IPS-NIHi7 (cell line): ENCODE results near the gene DSE.

Experiments
- DNase-seq: peaks from one replicate; pipeline ENCODE4 v3.0.0; 2012; ENCODE audit warnings: mixed read lengths; ENCODE audit errors: extremely low spot score

The DSE gene

DNA sequence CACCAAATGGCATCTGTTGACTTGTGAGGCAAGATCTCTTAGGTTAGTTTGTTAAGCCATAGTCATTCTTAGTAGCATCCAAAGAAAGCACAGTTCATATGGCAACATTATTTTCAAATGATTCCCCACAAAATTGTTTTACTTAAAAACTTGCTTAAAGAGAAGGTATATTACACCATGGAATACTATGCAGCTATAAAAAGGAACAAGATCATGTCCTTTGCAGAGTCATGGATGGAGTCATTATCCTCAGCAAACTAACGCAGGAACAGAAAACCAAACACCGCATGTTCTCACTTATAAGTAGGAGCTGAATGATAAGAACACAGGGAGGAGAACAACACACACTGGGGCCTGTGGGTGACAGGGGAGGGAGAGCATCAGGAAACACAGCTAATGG, 10.9 kb upstream of the DSE start:
- no peak for DNase-seq

DNA sequence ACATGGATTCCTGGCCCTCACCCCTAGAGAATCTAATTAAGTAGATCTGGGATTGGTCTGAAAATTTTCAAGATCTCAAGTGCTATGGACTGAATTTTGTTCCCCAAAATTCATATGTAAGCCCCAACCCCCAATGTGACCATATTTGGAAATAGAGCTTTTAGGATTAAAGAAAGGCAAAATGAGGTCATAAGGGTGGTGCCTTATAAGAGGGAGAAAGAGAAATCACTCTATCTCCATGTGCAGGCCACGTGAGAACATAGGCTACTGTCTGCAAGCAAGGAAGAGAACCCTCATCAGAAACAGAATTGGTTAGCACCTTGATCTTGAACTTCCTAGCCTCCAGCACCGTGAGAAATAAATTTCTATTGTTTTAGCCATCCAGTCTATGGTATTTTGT, 8.5 kb upstream of the DSE start:
- no peak for DNase-seq

DNA sequence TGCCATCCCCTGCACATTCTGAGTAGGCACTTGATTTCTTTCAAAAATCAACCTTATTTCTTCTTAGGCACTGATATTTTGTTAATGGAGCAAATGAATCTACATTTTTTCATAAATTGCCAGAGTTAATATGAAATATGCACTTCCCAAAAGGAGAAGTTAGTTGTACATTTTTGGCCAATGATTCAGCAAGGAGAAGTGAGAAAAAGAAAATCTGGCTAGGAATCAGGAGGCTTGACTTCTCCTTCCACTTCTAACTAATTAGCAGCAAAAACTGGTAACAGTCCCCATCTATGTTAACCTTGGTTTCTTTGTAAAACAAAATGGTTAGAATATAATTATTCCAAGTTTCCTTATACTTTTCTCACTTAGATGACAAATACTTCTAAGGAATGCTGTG, 7.0 kb upstream of the DSE start:
- no peak for DNase-seq

DNA sequence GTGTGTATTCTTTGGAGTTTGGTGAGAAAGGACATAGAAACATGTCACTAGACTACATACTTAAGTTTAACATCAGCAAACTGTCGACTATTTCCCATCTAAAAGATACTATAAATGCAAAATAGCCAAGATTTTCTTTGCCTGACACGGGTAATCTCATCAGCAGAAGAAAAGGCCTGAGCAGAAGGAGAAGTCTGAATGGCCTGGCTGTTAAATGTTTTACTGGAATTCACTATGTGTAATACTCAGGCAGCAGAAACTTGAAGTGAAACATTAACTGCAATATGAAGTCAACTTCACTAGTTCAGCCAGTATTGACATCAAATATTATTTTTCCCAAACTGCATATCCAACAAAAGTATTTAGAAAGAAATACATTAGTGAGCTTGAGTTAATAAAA, 6.4 kb upstream of the DSE start:
- no peak for DNase-seq

DNA sequence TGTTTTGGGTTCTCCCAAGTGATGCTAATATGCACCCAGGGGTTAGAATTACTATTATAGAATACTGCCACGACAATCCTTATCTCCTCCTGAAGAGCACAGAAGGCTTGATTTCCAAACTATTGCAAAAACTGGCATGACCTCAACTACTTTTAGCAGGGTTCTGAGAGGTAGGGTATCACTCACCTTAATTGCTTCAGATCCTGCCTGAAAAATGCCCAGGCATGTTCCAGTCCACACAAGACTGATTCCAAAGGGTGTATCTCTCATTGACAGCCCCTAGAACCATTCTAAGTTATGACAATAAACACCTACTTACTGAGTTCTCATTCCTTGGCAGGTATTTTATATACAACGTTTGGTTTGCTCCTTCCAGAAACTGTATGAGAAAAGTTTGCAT, 5.0 kb upstream of the DSE start:
- DNase-seq, result no peak

DNA sequence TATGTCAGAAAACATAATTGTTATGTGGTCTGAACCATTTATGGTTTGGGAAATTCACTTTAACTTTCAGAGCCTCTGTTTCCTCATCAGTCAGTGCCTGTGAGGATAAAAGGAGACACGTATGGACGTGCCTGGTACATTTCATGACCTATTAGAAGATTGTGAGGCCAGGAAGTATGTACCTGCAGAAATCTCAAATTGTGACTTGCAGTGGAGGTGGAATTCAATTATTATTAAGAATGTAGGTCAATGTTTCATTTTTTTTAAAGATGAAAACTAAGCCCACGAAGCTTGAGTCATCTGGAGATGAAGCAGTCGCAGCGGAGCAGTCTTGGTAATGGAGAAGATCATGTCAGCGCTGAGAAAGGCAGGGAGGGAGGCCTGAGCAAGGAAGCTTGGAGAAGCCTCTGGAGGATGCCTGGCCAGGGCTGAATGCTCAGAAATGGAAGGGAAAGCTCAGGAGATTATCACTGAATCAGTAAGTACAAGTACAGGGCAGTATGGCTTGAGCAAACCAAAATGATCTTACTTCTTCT, 3.9 kb upstream of the DSE start:
- no peak for DNase-seq

DNA sequence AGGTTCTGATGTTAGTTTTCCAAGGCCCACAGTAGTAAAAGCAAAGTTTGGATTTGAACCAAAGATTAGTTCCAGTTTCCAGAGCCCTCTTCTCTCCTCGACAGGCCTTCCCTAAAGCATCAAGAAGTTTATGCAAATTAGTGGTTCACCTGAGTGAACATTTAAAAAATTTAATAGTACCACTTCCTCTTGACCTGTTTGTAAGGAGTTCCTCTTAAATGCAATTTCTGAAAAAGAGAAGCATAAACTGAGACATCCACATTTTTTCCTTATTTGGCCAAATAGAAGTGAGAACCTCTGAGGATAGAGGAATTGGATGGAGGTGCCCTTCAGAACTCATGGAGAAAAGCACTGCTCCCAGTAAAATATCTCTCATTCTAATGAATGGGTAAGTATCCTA, 1.2 kb upstream of the DSE start:
- DNase-seq, result no peak

DNA sequence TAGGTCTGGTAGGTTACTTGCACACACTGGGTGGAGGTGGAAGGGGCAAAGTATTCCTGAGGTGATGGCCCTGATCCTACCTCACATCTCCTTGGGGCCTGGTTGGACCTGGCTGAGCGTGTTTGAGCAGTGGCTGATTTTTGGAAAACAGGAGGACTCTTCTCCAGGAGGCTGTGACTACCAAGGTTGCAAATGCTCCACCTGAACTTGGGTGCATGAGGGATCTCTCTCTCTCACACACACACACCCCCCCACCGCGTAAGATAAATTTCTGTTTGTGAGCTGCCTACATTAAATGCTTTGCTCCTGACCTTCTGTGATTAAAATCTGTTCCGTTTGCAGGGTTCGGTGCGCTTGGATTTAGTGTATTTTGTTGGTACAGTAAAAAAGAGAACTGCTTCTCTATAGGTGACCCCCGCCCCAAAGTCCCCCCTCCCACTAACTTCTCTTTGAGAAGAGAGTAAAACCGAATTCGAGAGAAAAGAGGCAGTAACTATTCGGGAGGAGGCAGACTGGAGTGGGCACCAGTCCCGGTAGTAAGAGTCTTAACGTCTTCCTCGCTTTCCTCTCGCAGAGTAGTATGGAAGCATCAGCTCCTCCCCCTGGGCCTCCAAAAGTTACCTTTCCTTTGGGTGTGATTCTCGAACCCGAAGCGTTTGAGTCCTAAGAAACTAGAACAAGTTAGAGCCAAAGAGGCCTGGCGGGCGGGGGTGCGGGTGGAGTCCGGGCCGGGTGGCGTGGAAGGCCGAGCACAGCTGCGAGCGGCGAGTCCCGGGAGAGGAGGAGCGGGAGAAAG, 585 bp upstream of the DSE start:
- peak; percentile 13 for DNase-seq

DNA sequence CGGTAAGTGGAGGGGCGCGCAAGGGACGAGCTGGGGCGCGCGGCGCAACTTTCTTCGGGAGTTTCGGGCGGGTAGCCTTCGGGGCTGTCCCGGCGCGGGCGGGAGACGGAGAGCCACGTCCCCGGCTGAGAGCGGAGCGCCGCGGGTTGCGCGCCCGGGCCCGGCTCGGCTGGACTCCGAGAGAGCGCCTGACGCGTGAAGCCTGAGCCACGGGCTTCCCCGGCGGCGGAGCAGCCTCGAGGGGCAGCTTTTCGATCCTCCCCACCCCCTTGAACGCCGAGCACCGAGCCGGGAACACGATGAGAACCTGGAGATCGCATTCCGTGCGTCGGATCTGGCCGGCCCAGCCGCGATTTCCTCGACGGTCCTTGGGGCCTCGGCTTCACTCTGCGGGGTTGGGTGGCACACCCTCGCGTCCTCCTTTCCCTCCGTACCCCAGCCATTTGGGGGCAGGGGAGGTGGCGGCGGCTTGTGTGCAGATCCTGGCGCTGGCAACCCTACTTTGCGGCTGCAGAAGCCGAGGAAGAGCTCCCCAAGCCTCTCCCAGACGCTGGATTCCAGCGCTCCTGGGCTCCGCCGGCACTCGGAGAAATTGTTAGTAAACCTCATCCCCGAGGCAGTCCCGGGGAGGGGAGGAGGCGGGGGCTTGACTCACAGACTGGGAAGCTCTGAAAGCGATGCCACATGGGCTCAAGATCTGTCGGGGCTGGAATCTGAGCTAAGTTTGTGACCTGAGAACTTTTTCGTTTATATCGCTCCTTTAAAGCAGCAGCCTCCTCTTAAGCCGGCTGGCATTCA, 572 bp downstream of the DSE start:
- peak; percentile 84 for DNase-seq

DNA sequence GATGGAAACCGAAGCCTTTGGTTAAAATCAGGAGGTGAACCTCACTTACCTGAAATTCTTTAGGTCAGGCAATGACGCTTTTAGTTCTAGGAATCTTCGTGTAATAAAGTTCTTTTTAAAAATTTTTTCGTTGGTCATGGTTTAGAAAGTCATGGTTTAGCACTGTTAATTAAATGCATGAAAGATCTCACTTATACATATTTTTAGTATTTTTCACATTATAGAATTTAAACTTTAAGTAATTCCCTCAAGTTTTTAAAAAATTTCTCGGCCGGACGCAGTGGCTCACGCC, 1.1 kb downstream of the DSE start:
- no peak for DNase-seq

DNA sequence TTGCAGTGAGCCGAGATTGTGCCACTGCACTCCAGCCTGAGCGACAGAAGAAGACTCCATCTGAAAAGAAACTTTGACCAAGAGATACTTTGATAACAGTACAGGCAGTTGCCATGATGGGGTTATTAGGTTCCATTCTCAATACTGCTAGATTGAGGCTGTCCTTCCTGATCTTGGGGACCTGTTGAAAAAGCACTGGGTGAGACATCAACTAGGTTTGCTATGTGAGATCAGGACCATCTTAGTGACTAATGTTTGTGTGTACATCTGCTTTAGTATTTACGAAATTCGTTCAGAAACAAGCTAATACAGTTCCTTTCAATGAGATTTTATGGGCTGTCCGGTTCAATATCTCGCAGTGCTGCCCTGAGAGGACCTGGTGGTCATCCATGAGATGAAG, 2.6 kb downstream of the DSE start:
- DNase-seq, result no peak

DNA sequence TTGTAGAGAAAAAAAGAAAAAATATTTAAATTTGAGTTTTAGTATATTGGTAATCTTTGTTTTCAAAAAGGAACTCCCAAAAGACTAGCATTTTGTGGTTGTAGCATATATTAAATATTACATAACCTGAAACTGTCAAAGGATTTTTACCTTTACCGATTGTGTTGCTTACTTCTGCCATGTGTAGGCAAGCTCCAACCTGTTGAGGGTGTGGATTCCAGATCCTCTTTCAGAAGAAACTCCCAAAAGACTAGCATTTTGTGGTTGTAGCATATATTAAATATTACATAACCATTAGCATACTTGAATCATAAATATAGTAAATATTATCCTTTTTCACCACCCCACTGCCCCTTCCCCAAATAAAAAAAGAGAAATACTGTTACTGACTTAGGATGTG, 3.2 kb downstream of the DSE start:
- DNase-seq, result no peak

DNA sequence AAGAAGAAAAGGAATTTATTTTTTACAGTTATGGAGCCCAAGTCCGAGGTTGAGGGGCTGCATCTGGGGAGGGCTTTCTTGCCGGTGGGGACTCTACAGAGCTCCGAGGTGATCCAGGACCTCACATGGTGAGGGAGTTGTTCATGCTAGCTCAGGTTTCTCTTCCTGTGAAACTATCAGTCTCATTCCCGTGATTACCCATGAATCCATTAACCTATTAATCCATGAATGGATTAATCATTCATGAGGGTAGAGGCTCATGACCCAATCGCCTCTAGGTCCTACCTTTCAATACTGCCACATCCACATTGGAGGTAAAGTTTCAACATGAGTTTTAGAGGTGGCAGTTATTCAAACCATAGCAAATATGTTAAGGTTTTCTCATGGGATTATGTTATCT, 3.8 kb downstream of the DSE start:
- no peak for DNase-seq

DNA sequence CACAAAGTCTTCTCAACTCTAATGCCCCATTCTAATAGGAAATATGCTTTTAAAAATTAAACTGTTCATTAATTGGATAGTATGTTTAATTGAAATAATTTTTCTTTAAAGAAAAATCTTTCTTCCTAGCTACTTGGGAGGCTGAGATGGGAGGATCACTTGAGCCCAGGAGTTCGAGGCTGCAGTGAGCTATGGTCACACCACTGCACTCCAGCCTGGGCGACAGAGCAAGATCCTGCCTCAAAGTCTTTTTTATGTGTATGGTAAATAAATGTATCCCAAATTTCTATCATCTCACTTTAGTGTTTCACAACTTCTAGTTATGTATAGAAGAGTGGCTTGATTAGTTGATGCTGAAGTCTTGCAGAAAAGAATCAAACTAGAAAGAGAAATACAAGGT, 4.5 kb downstream of the DSE start:
- no peak for DNase-seq

DNA sequence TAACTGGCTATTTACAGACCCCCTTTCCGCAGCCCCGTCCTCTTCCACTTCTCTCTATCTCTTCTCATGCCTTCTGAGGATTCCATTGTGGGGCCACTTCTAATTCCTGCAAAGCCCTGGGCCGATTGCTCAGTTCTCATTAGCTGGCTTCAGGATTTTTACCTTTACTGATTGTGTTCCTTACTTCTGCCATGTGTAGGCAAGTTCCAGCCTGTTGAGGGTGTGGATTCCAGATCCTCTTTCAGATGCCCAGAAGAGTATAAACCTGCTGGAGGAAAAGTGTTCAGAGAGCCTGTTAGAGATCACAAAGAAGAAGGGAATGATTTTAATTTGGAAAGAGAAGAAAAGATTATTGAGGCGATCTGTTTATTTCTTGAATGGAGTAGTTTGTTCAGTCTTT, 5.4 kb downstream of the DSE start:
- DNase-seq, result no peak

DNA sequence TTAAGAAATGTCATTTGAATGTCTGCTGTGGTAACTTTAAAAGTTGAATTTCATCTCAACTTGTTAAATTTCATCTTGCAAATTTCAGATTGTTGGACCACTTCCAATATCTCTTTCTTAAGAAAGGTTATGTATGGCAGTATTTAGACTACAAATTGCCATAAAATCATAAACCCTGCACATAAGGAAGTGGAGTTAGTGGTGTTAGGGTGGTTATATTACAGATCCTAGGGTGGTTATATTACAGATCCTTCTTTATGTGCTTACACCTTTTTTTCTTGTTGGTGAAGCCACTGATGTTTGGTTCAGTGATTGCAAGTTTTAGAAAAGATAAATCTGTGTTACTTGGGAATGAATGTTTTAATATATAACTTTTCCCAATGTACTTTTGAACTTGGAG, 9.0 kb downstream of the DSE start:
- DNase-seq, result no peak

DNA sequence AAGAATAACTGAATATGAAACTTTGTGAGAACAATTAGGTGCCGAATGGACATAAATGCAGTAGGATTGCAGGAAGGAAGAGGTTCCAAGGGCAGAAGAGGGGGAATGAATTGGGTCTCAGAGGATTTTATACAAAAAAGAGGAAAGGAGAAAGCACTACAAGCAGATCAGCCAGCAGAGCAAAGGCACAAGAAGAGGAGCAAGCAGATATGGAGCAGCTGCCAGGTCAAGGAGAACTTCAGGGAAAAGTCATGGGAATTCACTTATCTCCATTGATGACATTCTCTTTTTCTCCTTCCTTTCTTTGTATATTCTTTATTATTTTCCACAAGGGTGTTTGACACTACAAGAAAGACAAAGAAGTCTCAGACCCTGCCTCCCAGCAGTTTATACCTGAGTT, 9.6 kb downstream of the DSE start:
- DNase-seq, result no peak

DNA sequence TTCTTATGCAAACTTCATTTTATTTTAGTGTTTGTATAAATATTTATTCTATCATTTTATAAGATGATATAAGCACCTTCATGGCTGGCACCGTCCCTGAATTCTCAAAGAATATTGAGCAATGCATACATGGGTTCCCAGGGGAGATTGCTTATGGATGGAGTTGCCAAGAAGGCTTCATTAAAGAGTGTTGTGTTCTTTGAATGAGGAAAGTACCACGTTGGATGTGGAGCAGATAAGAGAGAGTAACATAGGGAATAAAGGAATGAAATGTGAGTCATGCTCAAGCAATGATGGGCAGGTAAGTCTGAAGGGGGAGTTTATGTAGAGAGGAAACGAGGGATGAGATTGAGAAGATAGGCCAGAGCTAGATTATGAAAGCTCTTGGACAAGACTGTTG, 10.3 kb downstream of the DSE start:
- no peak for DNase-seq

DNA sequence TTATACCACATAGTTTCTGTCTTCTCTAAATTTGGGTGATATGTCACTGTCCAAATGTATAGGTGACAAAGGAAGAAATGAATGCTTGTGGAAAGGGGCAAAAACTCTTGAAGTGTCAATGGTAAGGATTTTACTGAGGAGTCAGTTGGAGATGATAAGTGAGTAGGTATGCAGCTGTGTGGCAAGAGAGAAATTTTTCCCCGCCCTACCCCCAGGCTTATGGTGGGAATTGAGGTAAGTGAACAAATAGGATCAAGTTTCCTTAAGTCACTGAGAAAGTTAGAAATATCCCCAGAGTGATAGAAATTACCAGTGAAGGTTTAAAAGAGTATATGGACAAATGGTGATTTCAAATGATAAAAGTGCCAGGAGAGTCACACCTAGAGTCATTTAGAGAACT, 11.8 kb downstream of the DSE start:
- DNase-seq, result no peak

DNA sequence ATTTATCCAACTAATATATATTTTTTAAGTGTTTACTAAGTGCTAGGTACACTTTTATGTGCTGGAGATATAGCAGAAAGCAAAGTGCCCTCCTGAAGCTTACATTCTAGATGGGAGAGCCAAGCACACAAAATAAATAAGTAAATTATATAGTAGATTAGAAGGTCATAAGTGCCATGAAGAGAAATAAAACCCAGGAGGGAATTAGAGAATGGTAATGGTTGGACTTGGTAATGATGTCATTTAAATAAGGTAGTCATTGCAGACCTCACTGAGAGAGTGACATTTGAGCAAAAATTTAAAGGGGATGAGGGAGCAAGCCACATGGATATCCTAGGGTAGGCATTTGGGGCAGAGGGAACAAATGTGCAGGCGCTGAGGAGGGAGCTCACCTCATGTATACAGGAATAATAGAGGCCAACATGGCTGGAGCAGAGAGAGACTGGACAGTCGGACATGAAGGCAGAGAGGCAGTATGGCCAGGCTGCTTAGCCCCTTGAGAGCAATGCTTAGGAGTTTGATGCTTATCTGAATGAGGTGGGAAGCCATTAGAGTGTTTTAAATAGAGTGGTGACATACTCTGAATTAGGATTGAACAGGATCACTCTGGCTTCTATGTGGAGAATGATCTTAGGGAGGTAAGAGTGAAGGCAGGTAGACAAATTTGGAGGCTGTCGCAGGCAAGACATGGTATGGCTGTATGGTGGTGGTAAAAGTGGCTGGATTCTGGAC, 14.1 kb downstream of the DSE start:
- DNase-seq, result no peak

DNA sequence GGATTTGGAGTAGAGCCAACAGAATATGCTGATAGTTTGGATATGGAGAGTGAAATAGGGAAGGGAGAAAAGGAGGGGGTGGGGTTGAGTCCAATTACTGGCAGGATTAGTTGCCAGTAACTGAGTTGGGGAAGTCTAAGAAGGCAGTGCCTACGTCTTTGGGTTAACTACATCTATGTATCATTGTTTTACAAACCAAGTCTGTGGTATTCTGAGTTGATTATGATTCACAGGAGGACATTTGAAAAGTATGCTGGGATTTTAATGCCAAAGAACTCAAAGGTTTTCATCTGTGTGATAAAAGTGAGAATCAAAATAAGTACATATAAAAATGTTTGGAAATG, 14.7 kb downstream of the DSE start:
- no peak for DNase-seq

DNA sequence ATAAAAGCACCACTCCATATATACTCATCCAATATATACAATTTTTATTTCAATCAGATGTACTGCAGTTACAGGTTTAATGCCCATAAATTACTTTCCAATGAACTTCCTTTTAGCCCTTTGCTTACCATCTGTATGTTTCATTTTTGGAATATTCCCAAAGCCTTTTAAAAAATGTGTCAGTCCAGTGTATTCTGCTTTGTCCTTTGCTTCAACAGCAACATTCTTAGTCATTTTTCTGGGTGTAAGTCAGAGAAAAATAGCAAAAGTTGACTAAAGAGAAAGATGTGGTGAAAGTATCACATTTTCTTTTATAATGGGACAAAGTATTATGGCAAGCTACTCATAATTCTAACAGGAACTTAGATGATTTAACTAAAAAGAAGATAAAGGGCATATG, 15.2 kb downstream of the DSE start:
- DNase-seq, result no peak
